Progenitor cell of endocrine pancreas (in vitro differentiated cells): ENCODE data around the gene GHITM. TPM values are rescaled to one million over a fixed set of nuclear protein-coding genes. Genes with fewer than 3 reads are reported as not detected.
A peak's percentile ranks its signal among the peaks of the same experiment; 100 is the strongest.

Experiments used
- DNase-seq: peaks from one replicate; pipeline ENCODE4 v3.0.0; 2021; ENCODE audit warnings: low spot score; ENCODE audit not compliant: unreplicated experiment
- H3K27ac Mint-ChIP-seq: 2 replicates; pipeline ENCODE4 v1.8.0; 2021; ENCODE audit warnings: mild to moderate bottlenecking, moderate library complexity, mixed read lengths
- H3K27me3 Mint-ChIP-seq: 2 replicates; pipeline ENCODE4 v1.8.0; 2021; ENCODE audit warnings: mixed read lengths
- H3K36me3 Mint-ChIP-seq: 2 replicates; pipeline ENCODE4 v1.8.0; 2022; ENCODE audit warnings: mixed read lengths; ENCODE audit not compliant: insufficient read depth
- H3K4me1 Mint-ChIP-seq: 2 replicates; pipeline ENCODE4 v1.8.0; 2021; ENCODE audit warnings: low read depth, mixed read lengths
- H3K4me3 Mint-ChIP-seq: 2 replicates; pipeline ENCODE4 v1.8.0; 2021; ENCODE audit warnings: low read depth, mild to moderate bottlenecking, moderate library complexity, mixed read lengths
- H3K9me3 Mint-ChIP-seq: 2 replicates; pipeline ENCODE4 v1.8.0; 2021; ENCODE audit warnings: low read depth, mixed read lengths
- CTCF ChIP-seq: fragments of 200-600 bp; sonication (generic); IDR thresholded peaks from one replicate; pipeline ENCODE4 v1.5.0; 2021; ENCODE audit warnings: antibody characterized with exemption, mild to moderate bottlenecking; ENCODE audit not compliant: unreplicated experiment
- total RNA-seq: library from RNA; stranded (reverse); gene quantifications from 2 replicates; pipeline ENCODE4 v1.2.1, GENCODE V29; 2021

GHITM gene
- total RNA-seq, 1 donor from 2014 or later, result 99.4 TPM

- no peak overlapping the region for H3K4me3 Mint-ChIP-seq
- no peaks in the 10 kb centered on the region for H3K36me3 Mint-ChIP-seq
- no peaks in the 10 kb centered on the region for H3K9me3 Mint-ChIP-seq
- peaks cover 52% of the 10 kb centered on the region for H3K27me3 Mint-ChIP-seq
- H3K27ac Mint-ChIP-seq, result no peak overlapping the region
- no peak for TF ChIP-seq CTCF
- no peaks in the 10 kb centered on the region for H3K4me1 Mint-ChIP-seq
- DNase-seq, result no peak
Observed at GRCh38 chr10:84200537-84201243, 61.4 kb downstream of the GHITM start.

GRCh38 chr10:84201244-84201606, 61.9 kb downstream of the GHITM start:
- Mint-ChIP-seq H3K36me3 (no peaks in the 10 kb centered on the region), H3K9me3 (no peaks in the 10 kb centered on the region), H3K27me3 (peaks cover 49% of the 10 kb centered on the region), H3K4me3 (no peak overlapping the region), H3K27ac (no peak overlapping the region), H3K4me1 (no peaks in the 10 kb centered on the region)
- DNase-seq, result no peak
- peak; percentile 18 for TF ChIP-seq CTCF

GRCh38 chr10:84201682-84202081, 62.4 kb downstream of the GHITM start:
- Mint-ChIP-seq H3K4me3 (no peak overlapping the region), H3K9me3 (no peaks in the 10 kb centered on the region)

GRCh38 chr10:84202349-84202748, 63.0 kb downstream of the GHITM start:
- no peaks in the 10 kb centered on the region for H3K9me3 Mint-ChIP-seq
- no peak for DNase-seq
- no peak overlapping the region for H3K4me3 Mint-ChIP-seq
- no peaks in the 10 kb centered on the region for H3K4me1 Mint-ChIP-seq
- peaks cover 47% of the 10 kb centered on the region for H3K27me3 Mint-ChIP-seq
- TF ChIP-seq CTCF, result no peak
- H3K27ac Mint-ChIP-seq, result no peak overlapping the region
- no peaks in the 10 kb centered on the region for H3K36me3 Mint-ChIP-seq

More at GRCh38 chr10:84201682-84202081, 62.4 kb downstream of the GHITM start:
- DNase-seq, result no peak
- no peak overlapping the region for H3K27ac Mint-ChIP-seq
- H3K36me3 Mint-ChIP-seq, result no peaks in the 10 kb centered on the region
- H3K4me1 Mint-ChIP-seq, result no peaks in the 10 kb centered on the region
- peaks cover 47% of the 10 kb centered on the region for H3K27me3 Mint-ChIP-seq
- TF ChIP-seq CTCF, result no peak

Other genes starting within 250 kb of the GHITM start
- gene GPR15LG, start 34.3 kb downstream of the GHITM start, total RNA-seq, result not detected in 2 replicates
- 0.31 and 0.96 TPM in 2 replicates for gene CDHR1, start 55.0 kb downstream of the GHITM start, total RNA-seq
- not detected in 2 replicates for gene LRIT2, start 86.0 kb downstream of the GHITM start, total RNA-seq
- not detected in 2 replicates for gene LRIT1, start 102.0 kb downstream of the GHITM start, total RNA-seq
- gene RGR, start 105.5 kb downstream of the GHITM start, total RNA-seq, result not detected in 2 replicates
- gene CCSER2, start 189.1 kb downstream of the GHITM start, total RNA-seq, result 44.9 and 49.6 TPM in 2 replicates